NK-92 (cell line): Measurements from ENCODE around the gene PTOV1.
"Not testable (repeated sequence)": the region's sequence is repeated elsewhere in the genome, so short reads cannot be mapped to it uniquely, and the experiment has no call there.

Experiments used
- DNase-seq: peaks from one replicate; lab custom pipeline; 2025; ENCODE audit not compliant: unreplicated experiment; lab: John Stamatoyannopoulos, UW

The PTOV1 gene

DNA sequence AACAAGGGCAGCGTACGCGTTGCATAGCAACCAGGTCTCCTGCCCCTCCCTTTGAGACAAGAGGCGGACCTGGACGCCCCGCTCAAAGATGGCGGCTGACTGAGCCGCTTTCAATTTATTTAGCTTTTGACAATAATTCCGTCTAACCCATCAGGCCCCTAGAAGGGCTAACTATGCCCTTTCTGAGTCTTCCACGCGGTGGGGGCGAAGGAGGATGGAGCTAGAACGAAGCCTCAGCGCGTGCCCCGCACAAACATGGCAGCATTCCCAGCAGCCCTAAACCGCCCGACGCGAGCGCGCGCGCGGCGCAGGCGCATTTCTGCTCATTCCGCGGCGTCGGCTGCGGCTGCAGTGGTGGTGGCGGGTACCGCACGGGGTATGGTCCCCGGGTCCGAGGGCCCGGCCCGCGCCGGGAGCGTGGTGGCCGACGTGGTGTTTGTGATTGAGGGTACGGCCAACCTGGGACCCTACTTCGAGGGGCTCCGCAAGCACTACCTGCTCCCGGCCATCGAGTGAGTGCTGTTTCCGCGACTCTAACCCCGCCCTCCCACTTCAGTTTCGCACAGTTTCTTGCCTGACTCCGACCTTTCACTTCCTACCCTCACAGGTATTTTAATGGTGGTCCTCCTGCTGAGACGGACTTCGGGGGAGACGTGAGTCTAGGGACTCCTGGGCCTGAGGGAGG lies 32.9 kb upstream of the PTOV1 start, which contains the start of gene MED25:
TSS of gene MED25 (plus strand) at position 326 of the 685 bp plus-strand sequence. CDS start at position 379, 53 bp downstream.
- DNase-seq: no peak

DNA sequence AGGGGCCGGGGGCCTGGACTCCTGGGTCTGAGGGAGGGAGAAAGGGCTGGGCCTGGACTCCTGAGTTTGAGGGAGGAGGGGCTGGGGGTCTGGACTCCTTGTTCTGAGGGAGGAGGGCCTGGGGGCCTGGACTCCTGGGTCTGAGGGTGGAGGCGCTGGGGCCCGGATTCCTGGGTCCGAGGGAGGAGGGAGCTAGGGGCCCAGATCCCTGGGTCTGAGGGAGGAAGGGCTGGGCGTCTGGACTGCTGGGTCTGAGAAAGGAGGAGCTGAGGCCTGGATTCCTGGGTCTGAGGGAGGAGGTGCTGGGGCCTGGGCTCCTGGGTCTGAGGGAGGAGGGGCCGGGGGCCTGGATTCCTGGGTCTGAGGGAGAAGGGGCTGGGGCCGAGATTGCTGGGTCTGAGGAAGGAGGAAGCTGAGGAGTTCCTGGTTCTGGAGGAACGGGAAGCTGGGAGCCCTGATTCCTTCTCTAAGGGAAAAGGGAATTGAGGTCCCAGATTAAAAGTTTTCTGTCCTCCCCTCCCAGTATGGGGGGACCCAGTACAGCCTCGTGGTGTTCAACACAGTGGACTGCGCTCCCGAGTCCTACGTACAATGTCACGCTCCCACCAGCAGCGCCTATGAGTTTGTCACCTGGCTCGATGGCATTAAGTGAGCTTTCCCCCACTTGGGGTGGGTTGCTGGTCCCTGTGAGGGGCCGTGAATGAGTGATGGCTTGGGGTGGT lies 32.1 kb upstream of the PTOV1 start:
- DNase-seq: no peak

DNA sequence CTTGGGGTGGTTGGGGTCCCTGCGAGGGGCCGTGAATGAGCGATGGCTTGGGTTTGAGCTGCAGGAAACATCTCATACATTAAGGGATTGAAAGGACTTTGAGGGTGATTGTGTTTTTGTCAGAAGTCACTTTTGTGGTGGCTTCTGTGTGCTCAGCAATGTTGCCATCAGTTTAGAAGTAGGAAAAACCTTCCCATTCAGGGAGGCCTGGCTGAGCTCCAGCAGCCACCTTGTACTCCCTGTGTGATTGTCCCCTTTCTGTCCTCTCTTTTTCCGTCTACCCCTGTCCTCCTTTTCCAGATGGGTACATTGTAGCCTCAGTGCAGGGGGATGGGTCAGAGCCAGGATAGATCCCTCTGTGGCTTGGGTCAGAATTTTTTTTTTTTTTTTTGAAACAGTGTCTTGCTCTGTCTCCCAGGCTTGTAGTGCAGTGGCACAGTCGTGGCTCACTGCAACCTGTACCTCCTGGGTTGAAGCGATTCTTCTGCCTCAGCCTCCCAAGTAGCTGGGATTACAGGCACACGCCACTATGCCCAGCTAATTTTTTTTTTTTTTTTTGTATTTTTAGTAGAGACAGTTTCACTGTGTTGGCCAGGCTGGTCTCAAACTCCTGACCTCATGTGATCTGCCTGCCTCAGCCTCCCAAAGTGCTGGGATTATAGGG lies 31.4 kb upstream of the PTOV1 start:
- not testable (repeated sequence) for DNase-seq

DNA sequence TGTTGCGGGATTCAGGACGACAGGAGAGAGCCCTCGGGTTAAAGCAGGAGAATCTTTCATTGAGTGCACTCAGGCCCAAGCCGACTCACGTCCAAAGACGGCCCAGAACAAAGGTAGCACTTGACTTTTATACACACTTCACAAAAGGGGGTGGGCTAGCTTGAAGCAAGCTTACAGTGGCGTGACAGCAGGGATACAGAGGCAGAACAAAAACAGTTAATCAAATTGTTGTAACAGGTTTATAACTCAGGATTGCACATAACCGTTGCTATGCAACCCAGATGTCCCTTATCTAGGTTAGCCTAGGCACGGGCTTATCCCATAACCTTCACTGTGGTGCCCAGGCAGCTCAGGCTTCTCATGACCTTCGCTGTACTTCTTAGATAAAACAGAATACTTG lies 30.8 kb upstream of the PTOV1 start:
- DNase-seq: no peak

DNA sequence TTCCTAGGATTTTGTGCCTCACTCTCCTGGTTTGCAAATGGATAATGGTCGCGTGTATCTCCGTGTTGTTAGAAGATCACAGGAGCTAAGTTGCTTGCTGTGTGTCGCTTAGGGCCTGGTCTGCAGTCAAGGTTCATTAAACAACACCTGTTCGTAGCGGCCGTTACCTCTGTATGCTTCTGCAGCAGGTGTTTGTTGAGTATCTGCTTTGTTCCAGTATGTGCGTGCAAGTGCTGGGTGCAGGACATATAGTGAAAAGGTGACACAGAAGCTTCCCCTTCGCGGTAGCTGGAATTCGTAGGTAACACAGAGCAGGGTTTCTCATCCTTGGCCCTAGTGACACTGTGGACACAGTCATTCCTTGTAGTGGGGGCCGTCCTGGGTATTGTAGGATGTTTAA lies 27.5 kb upstream of the PTOV1 start:
- no peak for DNase-seq

DNA sequence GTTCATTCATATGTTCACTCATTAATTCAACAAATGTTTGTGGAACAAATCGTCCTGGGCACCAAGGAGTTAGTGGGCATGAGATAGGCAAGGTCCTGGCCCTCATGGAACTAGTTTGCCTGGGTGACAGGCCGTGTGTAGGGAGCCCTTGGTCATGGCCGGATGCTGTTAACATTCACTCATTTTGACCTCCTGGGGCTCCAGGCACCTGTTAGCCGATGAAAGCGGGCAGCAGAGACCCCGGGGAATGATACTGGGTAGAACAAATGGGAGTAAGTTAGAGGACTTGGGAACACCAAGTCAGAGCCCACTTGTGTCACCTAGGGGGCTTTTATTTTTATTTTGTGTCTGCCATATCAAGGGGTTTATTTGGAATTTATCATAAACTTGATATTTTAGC lies 26.3 kb upstream of the PTOV1 start:
- no peak for DNase-seq

DNA sequence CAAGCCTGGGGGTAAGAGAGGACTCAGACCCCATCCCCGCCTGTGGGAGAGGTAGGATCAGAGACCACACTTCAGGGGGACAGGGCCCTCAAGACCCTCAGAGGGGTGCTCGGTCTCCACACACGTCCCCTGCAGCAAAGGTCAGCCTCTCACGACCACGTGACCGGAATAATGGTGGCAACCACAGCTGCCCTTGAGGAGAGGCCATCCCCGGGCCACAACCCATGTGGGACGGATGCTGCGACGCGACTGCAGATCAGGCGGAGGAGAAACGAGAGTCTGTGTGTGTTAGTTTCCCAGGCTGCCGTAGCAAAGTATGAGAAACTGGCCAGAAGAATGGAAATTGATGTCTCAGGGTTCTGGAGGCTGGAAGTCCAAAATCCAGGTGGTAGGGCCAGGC lies 23.9 kb upstream of the PTOV1 start:
- DNase-seq: no peak

DNA sequence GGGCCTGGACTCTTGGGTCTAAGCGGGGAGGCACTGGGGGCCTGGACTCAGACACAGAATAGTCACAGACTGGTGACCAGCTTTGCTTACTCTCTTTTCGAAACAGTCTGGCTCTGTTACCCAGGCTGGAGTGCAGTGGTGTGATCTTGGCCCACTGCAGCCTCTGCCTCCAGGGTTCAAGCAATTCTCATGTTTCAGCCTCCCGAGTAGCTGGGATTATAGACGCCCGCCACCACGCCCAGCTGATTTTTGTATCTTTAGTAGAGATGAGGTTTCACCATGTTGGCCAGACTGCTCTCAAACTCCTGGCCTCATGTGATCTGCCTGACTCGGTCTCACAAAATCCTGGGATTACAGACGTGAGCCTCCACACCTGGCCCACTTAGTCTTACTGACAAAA lies 21.8 kb upstream of the PTOV1 start:
- DNase-seq: no peak

DNA sequence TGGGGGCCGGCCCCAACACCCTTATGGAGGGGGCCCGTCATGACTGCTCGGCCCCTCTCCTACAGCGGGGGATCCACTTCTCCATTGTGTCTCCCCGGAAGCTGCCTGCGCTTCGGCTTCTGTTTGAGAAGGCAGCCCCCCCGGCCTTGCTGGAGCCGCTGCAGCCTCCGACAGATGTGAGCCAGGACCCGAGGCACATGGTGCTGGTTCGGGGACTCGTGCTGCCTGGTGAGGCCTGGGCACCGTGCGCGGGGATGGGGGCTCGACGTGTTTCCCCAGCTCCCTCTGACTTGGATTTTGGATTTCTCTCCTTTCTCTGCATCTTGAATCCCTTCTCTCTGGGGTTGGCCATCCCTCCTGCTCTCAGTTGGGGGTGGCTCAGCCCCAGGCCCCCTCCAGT lies 21.2 kb upstream of the PTOV1 start:
- no peak for DNase-seq

DNA sequence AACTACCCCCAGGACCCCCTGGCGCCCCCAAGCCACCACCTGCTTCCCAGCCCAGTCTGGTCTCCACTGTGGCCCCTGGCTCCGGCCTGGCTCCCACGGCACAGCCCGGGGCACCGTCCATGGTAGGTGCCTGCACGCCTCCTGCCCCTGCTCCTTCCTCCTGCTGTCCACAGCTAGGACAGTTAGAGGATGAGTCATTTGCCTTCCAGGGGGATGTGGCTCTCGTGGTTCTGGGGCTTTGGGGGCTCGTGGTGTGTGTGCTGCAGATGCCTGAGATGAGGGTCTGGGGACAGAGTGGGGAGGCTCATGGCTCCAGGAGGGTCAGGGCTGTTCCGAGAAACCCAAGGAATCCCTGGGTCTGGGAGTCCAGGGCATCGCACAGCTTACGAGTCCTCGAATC lies 20.2 kb upstream of the PTOV1 start:
- no peak for DNase-seq

DNA sequence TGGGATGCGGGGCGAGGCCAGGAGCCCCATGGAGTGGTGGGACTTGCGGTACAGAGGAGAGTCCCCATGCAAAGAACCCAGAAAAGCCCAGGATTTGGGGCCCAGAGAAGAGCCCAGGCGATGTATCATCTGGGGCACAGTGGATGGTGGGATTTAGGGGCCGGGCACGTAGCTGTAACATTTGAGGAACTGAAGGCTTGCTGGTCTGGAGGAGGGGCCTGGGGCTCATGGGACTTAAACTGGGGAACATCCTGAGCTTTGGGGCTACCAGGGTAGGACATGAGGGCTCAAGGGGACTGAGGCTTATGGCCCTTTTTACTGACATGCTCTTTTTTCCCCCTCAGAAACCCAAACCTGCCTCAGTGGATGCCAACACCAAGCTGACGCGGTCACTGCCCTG lies 19.4 kb upstream of the PTOV1 start:
- no peak for DNase-seq

DNA sequence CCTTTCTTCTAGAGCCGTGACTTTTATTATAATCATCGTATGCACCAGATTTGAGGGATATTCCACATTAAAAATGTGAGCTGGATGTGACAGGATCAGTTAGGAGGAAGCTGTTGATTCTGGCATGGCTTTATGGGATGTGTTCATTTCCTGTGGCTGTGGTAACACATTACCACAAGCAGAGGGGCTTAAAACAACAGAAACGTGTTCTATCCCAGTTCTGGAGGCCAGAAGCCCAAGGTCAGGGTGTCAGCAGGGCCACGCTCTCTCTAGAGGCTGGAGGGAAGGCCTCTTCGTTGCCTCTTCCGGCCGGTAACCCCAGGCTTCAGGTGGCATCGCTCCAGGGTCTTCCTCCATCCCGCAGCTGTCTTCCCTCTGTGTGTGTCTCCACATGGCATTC lies 18.4 kb upstream of the PTOV1 start:
- DNase-seq: no peak

DNA sequence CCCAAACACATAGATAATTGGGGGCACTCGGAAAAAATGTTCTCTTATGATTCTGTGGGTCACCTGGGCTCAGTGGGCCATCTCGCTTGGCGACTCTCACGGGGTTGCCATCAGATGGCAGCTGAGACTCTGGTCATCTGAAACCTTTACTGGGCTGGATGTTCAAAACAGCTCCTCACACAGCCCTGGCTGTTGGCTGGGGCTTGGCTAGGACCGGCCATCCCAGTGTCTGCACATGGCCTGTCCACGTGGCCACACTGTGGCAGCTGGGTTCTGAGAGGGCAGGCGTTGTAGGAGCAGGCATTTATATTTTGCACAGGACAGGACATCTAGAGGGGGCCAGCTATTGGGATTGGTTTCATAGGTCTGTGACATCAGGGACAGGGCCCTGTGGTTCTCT lies 17.4 kb upstream of the PTOV1 start:
- DNase-seq: no peak

DNA sequence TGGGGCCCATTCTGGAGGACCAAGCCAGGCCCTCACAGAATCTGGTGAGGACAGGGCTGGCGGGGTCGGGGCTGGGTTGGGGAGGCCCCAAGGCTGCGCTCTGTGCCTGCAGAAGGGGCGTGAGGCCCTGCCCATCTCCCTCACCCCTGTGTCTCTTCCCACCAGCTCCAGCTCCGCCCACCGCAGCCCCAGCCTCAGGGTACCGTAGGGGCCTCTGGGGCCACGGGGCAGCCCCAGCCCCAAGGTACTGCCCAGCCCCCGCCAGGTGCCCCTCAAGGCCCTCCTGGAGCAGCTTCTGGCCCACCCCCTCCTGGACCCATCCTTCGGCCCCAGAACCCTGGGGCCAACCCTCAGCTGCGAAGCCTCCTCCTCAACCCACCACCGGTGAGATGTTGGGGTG lies 15.4 kb upstream of the PTOV1 start:
- no peak for DNase-seq

DNA sequence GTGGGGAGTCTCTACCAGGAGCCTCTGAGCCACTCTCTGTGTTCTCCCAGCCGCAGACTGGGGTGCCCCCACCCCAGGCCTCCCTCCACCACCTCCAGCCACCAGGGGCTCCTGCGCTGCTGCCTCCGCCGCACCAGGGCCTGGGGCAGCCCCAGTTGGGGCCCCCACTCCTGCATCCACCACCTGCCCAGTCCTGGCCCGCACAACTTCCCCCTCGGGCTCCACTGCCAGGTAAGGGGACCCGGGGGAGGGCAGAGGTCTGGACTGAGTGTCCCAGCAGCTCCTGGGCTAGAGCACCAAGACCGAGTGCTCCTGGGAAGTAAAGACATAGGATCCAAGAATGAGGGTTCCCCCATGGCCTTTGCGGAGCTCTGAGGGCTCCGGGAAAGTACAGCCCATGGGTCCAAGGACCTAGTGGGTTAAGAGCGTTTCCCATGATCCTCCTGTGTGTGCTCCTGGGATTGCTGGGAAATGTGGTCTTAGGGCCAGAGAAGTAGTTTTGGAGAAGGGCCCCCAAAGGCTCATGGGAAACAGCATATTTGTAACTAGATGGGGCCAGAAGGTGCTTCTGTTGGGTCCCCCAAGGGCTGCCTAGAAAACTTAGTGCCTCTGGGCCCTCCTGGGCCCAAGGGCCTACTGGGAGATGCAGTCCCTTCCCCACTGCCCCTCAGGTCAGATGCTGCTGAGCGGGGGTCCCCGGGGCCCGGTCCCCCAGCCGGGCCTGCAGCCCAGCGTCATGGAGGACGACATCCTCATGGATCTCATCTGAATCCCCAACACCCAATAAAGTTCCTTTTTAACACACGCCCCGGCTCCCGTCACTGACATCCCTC lies 14.6 kb upstream of the PTOV1 start:
- DNase-seq: no peak

DNA sequence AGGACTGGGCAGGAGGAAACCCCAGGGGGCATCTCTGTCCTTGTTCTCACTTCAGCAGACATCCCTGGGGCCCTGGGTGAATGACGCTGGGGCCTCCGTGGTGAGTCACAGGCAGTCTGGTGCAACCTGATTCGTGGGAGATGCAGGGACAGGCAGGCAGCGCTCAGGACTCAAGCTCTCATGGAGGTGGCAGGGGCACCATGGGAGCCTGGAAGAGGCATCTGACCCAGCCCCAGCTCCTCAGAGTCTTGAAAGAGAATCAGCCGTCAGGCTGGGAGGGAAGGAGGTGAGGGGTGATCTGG lies 14.0 kb upstream of the PTOV1 start:
- DNase-seq: no peak

DNA sequence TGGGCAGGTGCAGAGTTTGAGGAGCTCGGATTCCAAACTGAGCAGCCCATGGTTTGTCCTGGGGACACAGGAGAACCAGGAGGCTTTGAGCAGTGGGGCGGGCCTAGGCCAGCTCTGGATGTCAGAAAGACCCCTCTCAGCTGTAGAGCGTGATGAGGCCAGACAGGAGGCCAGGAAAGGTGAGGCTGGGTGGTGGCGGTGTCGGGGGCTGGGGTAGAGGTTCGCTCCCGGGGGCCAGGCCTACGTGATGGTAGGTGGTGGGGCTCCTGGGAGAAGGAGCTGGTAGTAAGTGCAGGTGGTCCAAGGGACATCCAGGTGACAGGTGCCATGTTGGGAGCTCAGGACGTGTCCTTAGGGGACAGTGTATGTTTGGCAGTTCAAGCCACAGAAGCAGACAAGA lies 13.5 kb upstream of the PTOV1 start:
- DNase-seq: no peak

DNA sequence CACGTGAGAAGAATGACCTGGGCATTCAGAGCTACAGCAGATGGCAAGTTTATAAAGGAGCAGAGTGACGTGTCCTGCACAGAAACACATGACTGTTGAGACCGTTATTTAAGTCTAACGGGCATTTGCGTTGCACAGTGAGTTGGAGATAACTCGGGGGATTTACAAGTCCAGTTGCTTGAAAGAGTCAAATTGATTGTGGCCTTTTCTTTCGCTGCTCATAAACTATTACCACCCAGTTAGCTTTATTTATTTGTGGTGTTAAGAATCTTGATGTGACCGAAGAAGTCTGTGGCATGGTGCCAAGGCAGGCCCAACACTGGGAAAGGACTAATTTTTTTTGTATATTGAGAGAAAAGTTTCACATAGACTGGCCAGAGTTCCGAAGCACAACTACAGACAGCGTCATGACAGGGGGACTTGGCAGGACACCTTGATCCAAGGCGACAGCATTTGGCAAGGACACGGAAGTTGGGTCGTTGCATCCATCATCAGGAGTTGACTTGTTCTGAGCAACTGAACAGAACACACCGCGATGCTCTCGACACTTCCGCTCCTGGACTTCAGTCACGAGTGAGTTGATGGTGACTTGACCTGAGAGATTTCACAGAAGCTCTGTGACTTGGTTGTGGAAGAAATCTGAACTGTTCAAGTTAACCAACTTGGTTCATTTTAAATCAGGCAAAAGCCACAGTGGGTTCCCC lies 11.9 kb upstream of the PTOV1 start:
- no peak for DNase-seq

DNA sequence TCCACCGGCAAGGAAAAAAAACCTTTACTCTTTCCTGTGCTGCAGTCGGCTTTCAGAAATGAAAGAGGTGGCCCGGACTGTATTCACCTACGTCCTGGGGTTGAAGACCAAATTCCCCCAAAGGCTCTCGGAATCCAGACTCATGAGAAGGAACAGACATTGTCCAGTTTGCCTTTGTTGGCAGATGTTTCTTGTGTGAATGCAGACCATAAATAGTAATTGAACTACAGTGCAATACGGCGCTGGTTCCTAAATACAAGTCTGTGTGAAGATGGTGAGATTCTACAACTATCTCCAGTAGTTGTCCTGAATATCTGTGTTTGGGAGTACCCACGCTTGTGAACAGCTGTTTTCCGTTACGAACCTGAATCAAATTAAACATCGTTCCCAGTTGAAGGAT lies 11.2 kb upstream of the PTOV1 start:
- no peak for DNase-seq

DNA sequence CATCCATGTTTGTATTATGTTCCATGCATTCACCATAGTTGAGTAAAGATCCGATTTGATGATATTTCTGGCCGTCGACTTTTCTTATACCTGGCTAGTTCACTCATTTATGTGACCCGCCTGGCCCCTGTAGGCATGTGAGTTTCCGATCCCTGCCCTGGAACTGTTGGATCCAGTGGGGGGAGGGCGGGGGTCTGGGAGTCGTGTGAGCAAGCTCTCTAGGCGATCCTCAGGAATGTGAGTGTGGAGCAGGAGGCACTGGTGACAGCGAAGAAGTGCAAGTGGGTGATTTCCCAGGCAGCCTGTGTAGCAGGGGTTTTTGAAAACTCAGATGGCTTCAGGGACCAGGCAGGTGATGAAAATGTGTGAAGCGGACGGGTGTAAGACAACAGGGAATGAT lies 10.6 kb upstream of the PTOV1 start:
- DNase-seq: no peak

DNA sequence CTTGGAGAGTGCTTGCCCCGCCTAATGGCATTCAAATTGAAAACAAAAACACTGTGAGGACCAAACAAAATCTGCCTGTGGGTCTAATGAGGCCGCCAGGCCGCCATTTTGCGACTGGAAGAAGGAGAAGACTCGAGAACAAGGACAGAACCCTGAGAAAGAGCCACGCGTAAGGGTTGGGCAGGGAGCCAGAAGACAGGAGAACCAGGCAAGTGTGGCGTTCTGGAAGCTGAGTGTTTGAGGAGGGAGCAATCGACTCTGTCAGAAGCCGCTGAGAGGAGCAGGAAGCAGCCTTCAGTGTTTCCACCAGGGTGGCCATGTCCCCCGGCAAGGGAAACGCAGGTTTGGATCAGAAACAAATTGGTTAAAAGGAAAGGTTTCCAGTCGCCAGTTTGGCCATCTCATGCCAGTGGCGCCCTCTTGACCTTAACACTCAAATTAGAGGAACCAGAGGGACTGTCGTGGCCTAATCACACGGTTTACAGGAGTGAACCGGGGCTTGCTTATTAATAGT lies 10.2 kb upstream of the PTOV1 start:
- no peak for DNase-seq
